HG03460 (cell line): Measurements from ENCODE around the gene ACSM3.
"Not testable (repeated sequence)": the region's sequence is repeated elsewhere in the genome, so short reads cannot be mapped to it uniquely, and the experiment has no call there.

ENCODE experiments used
- ATAC-seq: cut with Tn5 transposase; IDR thresholded peaks from one replicate; pipeline ENCODE4 v1.9.1; 2021; ENCODE audit not compliant: unreplicated experiment

ACSM3 gene

DNA sequence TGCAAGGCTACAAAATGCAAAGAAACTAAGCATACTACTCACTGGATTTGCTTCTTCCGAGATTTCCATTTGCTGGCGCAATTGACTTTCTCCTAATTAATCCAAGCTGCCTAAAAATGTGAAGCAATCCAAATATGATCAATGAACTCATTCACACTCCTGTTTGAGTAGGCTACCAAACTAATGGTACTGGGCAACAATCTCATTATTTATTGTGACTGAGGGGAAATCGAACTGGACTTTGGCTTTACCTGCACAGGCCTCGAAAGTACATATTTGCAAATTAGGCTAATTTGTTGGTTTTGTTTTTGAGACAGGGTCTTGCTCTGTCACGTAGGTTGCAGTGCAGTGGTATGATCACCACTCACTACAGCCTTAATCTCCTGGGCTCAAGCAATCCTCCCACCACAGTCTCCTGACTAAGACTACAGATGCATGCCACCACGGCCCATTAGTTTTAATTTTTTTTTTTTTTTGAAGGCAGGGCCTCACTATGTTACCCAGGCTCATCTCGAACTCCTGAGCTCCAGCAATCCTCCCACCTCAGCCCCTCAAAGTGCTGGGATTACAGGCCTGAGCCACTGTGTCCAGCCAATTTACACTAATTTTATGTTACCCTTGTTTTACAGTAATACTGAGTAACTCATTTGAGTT lies 39.9 kb downstream of the ACSM3 start:
- ATAC-seq, result no peak

- ATAC-seq, result not testable (repeated sequence)
These were observed 41.9 kb downstream of the ACSM3 start for GRCh38 chr16:20805684-20806167.

GRCh38 chr16:20806168-20807050 lies 42.6 kb downstream of the ACSM3 start, which contains the start of the genes ERI2 and REXO5:
ERI2 (minus strand) TSS chr16:20806472; CDS start chr16:20806430, 42 bp downstream.
REXO5 (plus strand) TSS chr16:20806527; CDS start chr16:20806954, 427 bp downstream.
- peak; percentile 80 for ATAC-seq

DNA sequence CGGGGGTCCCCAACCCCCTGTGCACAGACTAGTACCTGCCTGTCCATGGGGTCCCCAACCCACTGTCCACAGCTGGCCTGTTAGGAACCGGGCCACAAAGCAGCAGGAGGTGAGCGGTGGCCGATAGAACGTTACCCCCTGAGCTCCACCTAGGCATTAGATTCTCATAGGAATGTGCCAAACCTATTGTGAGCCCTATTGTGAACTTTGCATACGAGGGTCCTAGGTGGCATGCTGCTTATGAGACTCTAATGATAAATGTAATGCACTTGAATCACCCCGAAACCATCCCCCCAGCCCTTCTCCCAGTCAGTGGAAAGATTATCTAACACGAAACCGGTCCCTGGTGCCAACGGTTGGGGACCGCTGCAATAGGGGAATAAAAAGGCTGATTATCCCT lies 44.0 kb downstream of the ACSM3 start:
- no peak for ATAC-seq

GRCh38 chr16:20811889-20812439 lies 48.1 kb downstream of the ACSM3 start:
- no peak for ATAC-seq

DNA sequence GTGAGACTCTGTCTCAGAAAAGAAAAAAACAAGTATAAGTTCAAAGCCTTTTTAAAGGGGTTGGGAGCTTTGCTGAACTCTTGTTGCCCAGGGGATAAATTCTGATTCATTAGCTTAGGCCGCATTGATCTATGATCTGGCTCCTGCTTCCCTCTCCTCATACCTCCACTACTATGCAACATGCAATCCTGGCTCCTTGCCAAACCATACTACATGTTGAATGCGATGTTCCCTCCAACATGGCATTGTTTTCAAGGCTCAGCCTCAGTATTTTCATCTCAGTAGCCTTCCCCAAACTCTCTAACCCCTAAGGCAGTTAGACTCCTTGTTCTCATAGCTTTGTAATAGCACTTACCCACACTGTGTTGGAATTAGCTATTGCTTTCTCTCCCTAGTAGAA lies 48.7 kb downstream of the ACSM3 start:
- ATAC-seq, result no peak

DNA sequence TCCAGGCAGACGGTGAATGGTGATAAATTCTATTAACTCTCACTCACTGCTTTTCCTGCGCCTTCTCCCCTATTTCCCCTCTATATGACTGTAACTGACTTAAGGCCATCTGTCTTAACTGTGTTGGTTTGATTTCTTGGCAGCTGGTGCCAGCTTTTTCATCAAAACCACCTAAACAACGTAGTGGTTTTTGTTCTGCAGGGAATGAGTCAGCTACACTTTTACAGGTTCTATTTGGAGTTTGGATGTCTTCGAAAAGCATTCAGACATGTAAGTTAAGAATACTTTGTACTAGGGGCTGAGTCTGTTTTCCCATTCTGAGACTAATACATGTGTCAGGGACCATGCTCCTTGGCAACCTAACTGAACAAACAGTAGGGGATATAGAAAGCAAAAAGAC lies 51.0 kb downstream of the ACSM3 start:
- ATAC-seq, result no peak

DNA sequence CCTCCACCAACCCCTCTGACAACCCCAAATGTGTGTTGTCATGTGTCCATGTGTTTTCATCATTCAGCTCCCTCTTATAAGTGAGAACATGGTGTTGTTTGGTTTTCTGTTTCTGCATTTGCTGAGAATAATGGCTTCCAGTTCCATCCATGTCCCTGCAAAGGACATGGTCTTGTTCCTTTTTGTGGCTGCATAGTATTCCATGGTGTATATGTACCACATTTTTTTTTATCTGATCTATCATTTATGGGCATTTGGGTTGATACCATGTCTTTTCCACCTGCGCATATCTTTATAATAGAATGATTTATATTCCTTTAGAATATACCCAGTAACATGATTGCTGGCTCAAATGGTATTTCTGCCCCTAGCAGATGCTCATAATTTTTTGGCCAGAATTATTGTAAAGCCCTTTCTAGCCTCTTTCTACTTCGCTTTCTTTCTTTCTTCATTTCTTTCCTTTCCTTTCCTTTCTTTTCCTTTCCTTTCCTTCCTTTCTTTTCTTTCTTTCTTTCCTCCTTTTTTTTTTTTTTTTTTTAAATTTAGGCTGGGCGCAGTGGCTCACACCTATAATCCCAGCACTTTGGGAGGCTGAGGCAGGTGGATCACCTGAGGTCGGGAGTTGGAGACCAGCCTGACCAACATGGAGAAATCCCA lies 55.2 kb downstream of the ACSM3 start:
- no peak for ATAC-seq

DNA sequence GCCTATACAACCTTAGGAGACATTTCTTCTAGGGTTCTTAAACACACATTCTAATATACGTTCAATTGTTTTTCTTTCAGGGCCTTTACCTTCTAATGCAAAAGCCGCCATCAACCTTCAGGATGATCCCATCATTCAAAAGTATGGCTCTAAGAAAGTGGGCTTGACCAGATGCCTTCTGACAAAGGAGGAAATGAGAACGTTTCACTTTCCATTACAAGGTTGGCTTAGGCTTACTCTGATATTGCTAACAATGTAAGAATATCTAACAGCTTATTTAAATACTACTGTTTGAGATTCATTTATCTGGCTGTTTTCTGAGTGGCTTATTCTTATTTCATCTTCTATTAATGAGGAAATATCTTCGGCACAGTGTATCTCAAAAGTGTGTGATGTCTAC lies 57.9 kb downstream of the ACSM3 start:
- ATAC-seq, result no peak

DNA sequence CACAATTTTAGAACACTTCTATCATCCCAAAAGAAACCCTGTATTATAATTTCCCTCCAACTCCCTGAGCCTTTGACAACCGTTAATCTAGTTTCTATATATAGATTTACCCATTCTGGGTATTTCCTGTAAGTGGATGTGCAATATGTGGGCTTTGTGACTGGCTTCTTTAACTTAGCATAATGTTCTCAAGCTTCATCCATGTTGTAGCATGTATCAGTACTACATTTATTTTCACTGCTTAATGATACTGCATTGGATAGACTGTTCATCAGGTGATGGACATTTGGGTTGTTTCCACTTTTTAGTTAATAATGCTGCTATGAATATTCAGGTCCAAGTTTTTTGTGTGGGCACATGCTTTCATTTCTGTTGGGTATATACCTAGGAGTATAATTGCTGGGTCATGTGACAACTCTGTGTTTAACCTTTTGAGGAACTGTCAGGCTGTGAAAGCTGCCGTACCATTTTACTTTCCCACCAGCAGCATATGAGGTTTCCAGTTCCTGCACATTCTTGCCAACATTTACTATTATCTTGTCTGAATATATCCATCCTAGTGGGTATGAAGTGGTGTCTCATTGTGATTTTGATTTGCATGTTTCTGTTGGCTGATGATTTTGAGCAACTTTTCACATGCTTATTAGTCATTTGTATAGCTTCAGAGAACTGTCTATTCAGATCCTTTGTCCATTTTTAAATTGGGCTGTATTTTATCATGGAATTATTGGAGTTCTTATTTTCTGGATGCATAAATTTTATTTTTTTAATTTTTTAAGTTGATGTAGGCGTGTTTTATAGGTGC lies 58.9 kb downstream of the ACSM3 start:
- ATAC-seq, result no peak

- ATAC-seq, result no peak
These were observed 62.3 kb downstream of the ACSM3 start for GRCh38 chr16:20826039-20826566.

GRCh38 chr16:20829536-20829935 lies 65.7 kb downstream of the ACSM3 start:
- no peak for ATAC-seq

DNA sequence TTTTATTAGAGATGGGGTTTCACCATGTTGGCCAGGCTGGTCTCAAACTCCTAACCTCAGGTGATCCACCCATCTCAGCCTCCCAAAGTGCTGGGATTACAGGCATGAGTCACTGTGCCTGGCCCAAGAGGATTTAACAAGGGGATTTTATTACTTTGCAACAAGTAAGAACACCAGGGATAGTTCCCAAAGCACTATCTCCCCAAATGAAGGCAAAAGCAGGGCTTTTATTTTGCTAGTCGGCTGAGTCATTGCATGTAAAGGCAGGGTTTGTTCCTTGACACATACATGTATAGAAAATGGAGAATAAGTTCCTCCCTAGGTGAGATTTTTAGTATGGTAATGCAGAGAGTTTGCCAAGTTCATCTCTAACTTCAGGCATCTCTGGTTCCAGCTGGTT lies 66.6 kb downstream of the ACSM3 start:
- ATAC-seq, result no peak

- no peak for ATAC-seq
These were observed 69.3 kb downstream of the ACSM3 start for GRCh38 chr16:20833086-20833485.

DNA sequence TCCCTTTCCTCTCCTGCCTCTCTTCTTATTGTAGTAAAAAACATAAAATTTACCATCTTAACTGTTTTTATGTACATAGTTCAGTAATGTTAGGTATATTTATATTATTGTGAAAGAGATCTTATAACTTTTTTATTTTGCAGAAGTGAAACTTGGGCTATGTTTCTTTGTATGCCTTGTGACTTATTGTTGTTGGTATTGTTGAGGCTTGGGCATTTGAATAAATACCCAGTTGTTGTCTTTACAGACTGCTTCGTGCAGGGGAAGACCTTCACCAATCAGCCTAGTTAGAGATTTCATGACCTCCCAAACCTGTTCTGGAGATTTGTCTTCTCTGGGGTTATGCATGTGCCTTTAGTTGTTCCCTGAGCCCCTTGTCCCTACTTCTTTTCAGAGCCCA lies 74.4 kb downstream of the ACSM3 start:
- no peak for ATAC-seq

DNA sequence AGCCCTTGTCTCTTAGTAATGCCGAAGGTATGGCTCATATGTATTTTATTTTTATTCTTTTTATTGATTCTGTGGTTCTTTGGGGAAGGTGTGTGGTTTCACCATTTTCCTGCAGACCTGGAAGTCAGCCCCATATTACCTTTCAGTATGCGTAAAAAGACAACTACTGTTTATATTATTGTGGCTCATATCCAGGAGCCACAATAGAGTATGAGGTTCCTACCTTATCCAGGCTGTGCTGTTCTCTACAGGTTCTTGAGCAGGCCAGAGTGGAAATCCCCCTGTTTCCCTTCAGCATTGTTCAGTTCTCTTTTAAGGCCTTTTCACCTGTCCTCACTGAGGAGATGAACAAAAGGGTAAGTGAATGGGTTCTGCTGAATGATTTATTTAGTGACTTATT lies 75.7 kb downstream of the ACSM3 start:
- ATAC-seq, result no peak

DNA sequence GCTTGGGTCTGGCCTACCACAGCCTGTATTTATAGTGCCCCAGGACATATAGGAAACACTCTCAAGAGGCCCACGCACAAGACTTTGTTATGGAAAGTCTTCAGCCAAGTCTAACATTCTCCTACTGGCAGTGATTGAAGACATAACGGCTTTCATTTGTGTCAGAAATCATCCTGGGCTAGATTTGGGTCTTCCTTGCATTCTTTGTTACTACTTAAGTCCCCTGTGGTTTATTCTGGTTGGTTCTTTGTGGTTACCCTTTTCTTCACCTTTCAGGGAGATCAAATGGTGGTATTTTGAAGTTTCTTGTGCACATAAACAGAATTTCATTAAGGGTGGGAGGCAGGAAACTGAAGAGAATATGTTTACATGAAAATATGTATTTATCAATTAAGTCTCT lies 80.2 kb downstream of the ACSM3 start:
- ATAC-seq, result no peak

DNA sequence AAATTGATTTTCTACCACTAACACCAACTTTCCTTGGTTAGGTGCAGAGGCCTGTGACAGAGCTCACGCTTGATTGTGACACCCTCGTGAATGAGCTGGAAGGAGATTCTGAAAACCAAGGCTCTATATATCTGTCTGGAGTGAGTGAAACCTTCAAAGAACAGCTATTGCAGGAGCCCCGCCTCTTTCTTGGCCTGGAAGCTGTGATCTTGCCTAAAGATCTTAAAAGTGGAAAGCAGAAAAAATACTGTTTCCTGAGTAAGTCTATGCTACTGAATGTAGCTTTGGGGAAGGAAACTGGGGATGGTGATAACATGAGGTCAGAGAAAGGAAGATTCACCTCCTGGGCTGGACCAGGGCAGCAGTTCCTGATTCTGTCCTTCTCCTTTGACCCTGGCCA lies 80.8 kb downstream of the ACSM3 start:
- no peak for ATAC-seq

- no peak for ATAC-seq
These were observed 82.2 kb downstream of the ACSM3 start for GRCh38 chr16:20846030-20846429.

DNA sequence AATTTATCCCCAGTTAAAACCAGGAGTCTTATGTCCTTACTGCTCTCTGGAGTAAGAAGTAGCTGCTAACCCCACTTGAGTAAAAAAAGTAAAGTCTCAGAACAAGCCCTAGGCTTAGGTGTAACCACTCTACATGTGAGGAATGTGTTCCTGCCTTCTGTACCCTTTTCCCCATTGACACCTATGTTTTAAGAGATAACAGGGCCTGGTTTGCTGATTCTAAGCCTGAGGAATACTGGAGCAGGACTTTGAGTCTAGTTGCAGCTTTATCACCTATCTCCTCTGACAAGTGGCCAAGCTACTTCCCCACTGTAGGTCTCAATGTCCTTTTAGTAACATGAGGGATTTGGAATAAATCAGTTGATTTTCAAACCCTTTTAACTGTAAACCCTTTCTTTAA lies 82.7 kb downstream of the ACSM3 start:
- no peak for ATAC-seq
